Effector memory CD4-positive, alpha-beta T cell (primary cell): ENCODE results near the gene NUP214.

ENCODE experiments used
- DNase-seq, 3 donors: peaks; one replicate each; pipeline ENCODE4 v3.0.0-alpha.2; 2020
- H3K27ac ChIP-seq: 2 replicates; pipeline ENCODE4 v1.7.0; 2013; ENCODE audit warnings: mild to moderate bottlenecking, low read length, moderate library complexity; ENCODE audit not compliant: insufficient read depth, poor library complexity, severe bottlenecking
- H3K27me3 ChIP-seq: replicated peaks from 2 replicates; pipeline ENCODE4 v1.7.0; 2013; ENCODE audit warnings: mild to moderate bottlenecking, low read length; ENCODE audit not compliant: insufficient read depth, control insufficient read depth, poor library complexity, severe bottlenecking
- H3K36me3 ChIP-seq: 2 replicates; pipeline ENCODE4 v1.7.0; 2013; ENCODE audit warnings: mild to moderate bottlenecking, low read length, moderate library complexity; ENCODE audit not compliant: control insufficient read depth, insufficient read depth
- H3K4me1 ChIP-seq: 2 replicates; pipeline ENCODE4 v1.7.0; 2013; ENCODE audit warnings: low read length, mild to moderate bottlenecking; ENCODE audit not compliant: control insufficient read depth, insufficient read depth, poor library complexity, severe bottlenecking
- H3K4me3 ChIP-seq: 2 replicates; pipeline ENCODE4 v1.7.0; 2013; ENCODE audit warnings: low read length, low read depth, mild to moderate bottlenecking; ENCODE audit not compliant: insufficient read depth, poor library complexity, severe bottlenecking
- H3K9me3 ChIP-seq: 2 replicates; pipeline ENCODE4 v1.7.0; 2013; ENCODE audit warnings: mild to moderate bottlenecking, low read length, moderate library complexity; ENCODE audit not compliant: control insufficient read depth

Gene NUP214

DNA sequence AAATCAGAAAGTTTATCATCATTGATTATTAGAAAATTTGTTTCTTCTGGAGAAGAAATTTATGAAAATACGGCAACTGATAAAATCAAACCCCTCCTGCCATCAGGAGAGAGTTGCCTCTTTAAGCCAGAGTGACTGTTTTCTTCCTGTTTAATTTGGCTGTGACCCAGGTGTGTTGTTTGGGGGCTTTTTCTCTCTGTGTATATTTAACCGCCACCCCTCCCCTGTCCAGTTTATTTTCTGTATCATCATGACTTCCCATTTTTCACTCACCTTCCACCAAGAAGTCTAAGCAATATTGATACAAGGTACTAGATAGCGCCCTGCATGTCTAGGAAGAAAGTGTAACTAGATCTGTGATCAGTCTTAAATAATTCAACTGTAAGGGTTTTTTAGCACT is 100.8 kb downstream of the NUP214 start:
- Histone ChIP-seq H3K4me3 (no peak overlapping the region), H3K27me3 (no peaks in the 10 kb centered on the region), H3K4me1 (no peaks in the 10 kb centered on the region), H3K36me3 (peaks cover 16% of the 10 kb centered on the region), H3K9me3 (no peaks in the 10 kb centered on the region), H3K27ac (no peak overlapping the region)
- DNase-seq, result no peak

- Histone ChIP-seq H3K4me1 (no peaks in the 10 kb centered on the region), H3K4me3 (no peak overlapping the region), H3K27ac (no peak overlapping the region), H3K36me3 (peaks cover 13% of the 10 kb centered on the region), H3K9me3 (no peaks in the 10 kb centered on the region), H3K27me3 (no peaks in the 10 kb centered on the region)
- no peak for DNase-seq
These were observed 101.9 kb downstream of the NUP214 start for GRCh38 chr9:131227112-131227958.

DNA sequence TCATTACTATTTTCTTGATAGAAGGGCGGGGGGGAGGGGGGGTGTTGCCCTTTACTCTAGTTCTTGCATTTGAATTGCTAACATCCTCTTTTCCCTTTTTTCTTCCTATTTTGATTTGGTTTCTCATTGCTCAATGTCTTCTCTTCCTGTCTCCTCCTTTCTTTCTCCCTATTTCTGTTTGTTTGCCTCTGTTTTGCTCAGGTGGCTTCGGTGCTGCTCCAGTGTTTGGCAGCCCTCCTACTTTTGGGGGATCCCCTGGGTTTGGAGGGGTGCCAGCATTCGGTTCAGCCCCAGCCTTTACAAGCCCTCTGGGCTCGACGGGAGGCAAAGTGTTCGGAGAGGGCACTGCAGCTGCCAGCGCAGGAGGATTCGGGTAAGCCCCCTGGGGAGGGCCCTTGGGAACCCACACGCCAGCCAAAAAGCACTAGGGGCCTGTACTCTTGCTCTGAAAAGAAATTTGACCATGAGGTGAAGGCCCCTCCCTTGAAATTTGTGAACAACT is 102.6 kb downstream of the NUP214 start:
- Histone ChIP-seq H3K4me3 (no peak overlapping the region), H3K27ac (no peak overlapping the region), H3K36me3 (peaks cover 10% of the 10 kb centered on the region), H3K4me1 (no peaks in the 10 kb centered on the region), H3K9me3 (no peaks in the 10 kb centered on the region), H3K27me3 (no peaks in the 10 kb centered on the region)
- no peak for DNase-seq

DNA sequence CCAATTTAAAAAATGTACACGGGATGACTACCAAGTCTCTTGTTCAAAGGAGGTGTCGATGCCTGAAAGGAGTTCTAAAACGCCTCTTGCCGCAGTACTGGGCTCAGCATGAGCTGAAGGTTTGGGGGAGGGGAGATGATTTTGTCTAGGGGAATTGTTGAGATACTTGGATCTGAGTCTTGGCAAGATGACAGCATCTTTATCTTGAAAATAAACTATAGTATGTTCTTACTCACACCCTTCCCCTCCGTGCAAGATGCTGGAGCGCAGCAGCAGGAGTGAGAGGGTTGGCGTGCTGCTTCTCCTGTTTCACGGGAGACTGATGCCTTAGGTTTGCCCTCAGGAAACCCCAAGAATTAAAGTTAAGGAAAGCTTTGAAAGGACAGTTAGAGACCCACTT is 103.6 kb downstream of the NUP214 start:
- Histone ChIP-seq H3K36me3 (peaks cover 10% of the 10 kb centered on the region), H3K9me3 (no peaks in the 10 kb centered on the region), H3K27ac (no peak overlapping the region), H3K27me3 (no peaks in the 10 kb centered on the region), H3K4me3 (no peak overlapping the region), H3K4me1 (peaks cover 5% of the 10 kb centered on the region)
- DNase-seq, result no peak

GRCh38 chr9:131233556-131233955 is 108.2 kb downstream of the NUP214 start:
- peaks cover 11% of the 10 kb centered on the region for H3K36me3 ChIP-seq
- peak overlapping the region; percentile 14 for H3K4me3 ChIP-seq
- peak overlapping the region; percentile 66 for H3K27ac ChIP-seq
- no peaks in the 10 kb centered on the region for H3K27me3 ChIP-seq
- no peak for DNase-seq
- peaks cover 36% of the 10 kb centered on the region for H3K4me1 ChIP-seq
- H3K9me3 ChIP-seq, result no peaks in the 10 kb centered on the region

- Histone ChIP-seq H3K27ac (peak overlapping the region; percentile 66), H3K27me3 (no peaks in the 10 kb centered on the region), H3K4me3 (peak overlapping the region; percentile 14), H3K4me1 (peaks cover 41% of the 10 kb centered on the region), H3K36me3 (peaks cover 11% of the 10 kb centered on the region), H3K9me3 (no peaks in the 10 kb centered on the region)
- peak in 1 of 3 donors; percentile 12 for DNase-seq
These were observed 108.6 kb downstream of the NUP214 start for GRCh38 chr9:131233995-131234394.

GRCh38 chr9:131234799-131235479 is 109.6 kb downstream of the NUP214 start:
- peaks cover 44% of the 10 kb centered on the region for H3K4me1 ChIP-seq
- H3K36me3 ChIP-seq, result peaks cover 8% of the 10 kb centered on the region
- no peaks in the 10 kb centered on the region for H3K27me3 ChIP-seq
- no peaks in the 10 kb centered on the region for H3K9me3 ChIP-seq
- peak overlapping the region; percentile 66 for H3K27ac ChIP-seq
- no peak for DNase-seq
- no peak overlapping the region for H3K4me3 ChIP-seq

DNA sequence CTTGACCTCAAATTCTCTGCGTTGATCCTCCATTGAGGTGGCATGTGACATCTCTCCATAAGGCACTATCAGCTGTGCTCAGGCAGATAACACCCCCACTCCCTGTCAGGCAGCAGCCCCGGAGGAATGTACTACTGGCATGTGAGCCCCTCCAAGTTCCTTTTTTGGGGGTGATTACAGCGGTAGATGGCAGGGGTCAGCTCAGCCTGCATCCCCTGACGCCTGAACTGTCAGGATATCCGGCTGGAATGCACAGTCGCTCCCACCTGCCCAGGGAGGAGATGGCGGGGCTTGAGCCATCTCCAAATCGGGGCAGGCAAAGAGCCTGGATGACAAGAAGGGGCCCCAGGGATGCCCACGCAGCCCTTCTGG is 110.1 kb downstream of the NUP214 start:
- H3K27me3 ChIP-seq, result no peaks in the 10 kb centered on the region
- DNase-seq, result no peak
- no peak overlapping the region for H3K27ac ChIP-seq
- H3K9me3 ChIP-seq, result no peaks in the 10 kb centered on the region
- H3K4me3 ChIP-seq, result no peak overlapping the region
- H3K4me1 ChIP-seq, result peaks cover 44% of the 10 kb centered on the region
- H3K36me3 ChIP-seq, result peaks cover 5% of the 10 kb centered on the region

GRCh38 chr9:131236161-131236560 is 110.8 kb downstream of the NUP214 start:
- Histone ChIP-seq H3K36me3 (peaks cover 5% of the 10 kb centered on the region), H3K4me1 (peaks cover 44% of the 10 kb centered on the region), H3K27ac (no peak overlapping the region), H3K27me3 (no peaks in the 10 kb centered on the region), H3K9me3 (no peaks in the 10 kb centered on the region), H3K4me3 (no peak overlapping the region)
- no peak for DNase-seq

- DNase-seq, result no peak
- peaks cover 44% of the 10 kb centered on the region for H3K4me1 ChIP-seq
- H3K9me3 ChIP-seq, result no peaks in the 10 kb centered on the region
- H3K27me3 ChIP-seq, result no peaks in the 10 kb centered on the region
- no peak overlapping the region for H3K27ac ChIP-seq
- no peak overlapping the region for H3K4me3 ChIP-seq
- peaks cover 5% of the 10 kb centered on the region for H3K36me3 ChIP-seq
These were observed 111.4 kb downstream of the NUP214 start for GRCh38 chr9:131236761-131237160.
